NCI-H82 treated with DMSO at 0.1 percent for 48 hours (cell line): ENCODE data around the gene LMO1.
A peak's percentile ranks its signal among the peaks of the same experiment; 100 is the strongest.

ENCODE experiments used
- DNase-seq: peaks from one replicate; lab custom pipeline; 2025; ENCODE audit not compliant: unreplicated experiment; lab: John Stamatoyannopoulos, UW

The LMO1 gene

GRCh38 chr11:8249482-8249881 lies 14.2 kb downstream of the LMO1 start:
- DNase-seq, result no peak

- DNase-seq, result no peak
These were observed 14.9 kb downstream of the LMO1 start for GRCh38 chr11:8248786-8249185.

- DNase-seq, result peak; percentile 19
These were observed 16.4 kb downstream of the LMO1 start for GRCh38 chr11:8247312-8247711.

GRCh38 chr11:8243458-8243857 lies 20.2 kb downstream of the LMO1 start:
- no peak for DNase-seq

GRCh38 chr11:8242499-8243280 lies 21.0 kb downstream of the LMO1 start:
- peak; percentile 50 for DNase-seq

- no peak for DNase-seq
These were observed 21.6 kb downstream of the LMO1 start for GRCh38 chr11:8242118-8242475.

- no peak for DNase-seq
These were observed 22.1 kb downstream of the LMO1 start for GRCh38 chr11:8241373-8242117.

- no peak for DNase-seq
These were observed 24.0 kb downstream of the LMO1 start for GRCh38 chr11:8239536-8240228.

- DNase-seq, result peak; percentile 49
These were observed 24.6 kb downstream of the LMO1 start for GRCh38 chr11:8239040-8239439.

- DNase-seq, result no peak
These were observed 26.2 kb downstream of the LMO1 start for GRCh38 chr11:8237453-8237852.

- DNase-seq, result no peak
These were observed 27.8 kb downstream of the LMO1 start for GRCh38 chr11:8235925-8236324.

- no peak for DNase-seq
These were observed 28.8 kb downstream of the LMO1 start for GRCh38 chr11:8234910-8235309.

GRCh38 chr11:8234425-8234821 lies 29.3 kb downstream of the LMO1 start:
- DNase-seq, result no peak

- DNase-seq, result peak; percentile 34
These were observed 29.8 kb downstream of the LMO1 start for GRCh38 chr11:8233691-8234424.

- no peak for DNase-seq
These were observed 30.6 kb downstream of the LMO1 start for GRCh38 chr11:8232849-8233606.

GRCh38 chr11:8232414-8232813 lies 31.3 kb downstream of the LMO1 start:
- no peak for DNase-seq

- DNase-seq, result peak; percentile 2
These were observed 31.7 kb downstream of the LMO1 start for GRCh38 chr11:8231979-8232378.

- DNase-seq, result no peak
These were observed 32.5 kb downstream of the LMO1 start for GRCh38 chr11:8230921-8231847.

- no peak for DNase-seq
These were observed 33.4 kb downstream of the LMO1 start for GRCh38 chr11:8230178-8230859.
